HG02943 (cell line): ENCODE measurements around the gene KRTAP17-1.
"Not testable (repeated sequence)": the region's sequence is repeated elsewhere in the genome, so short reads cannot be mapped to it uniquely, and the experiment has no call there.

ENCODE experiments used
- ATAC-seq: cut with Tn5 transposase; IDR thresholded peaks from one replicate; pipeline ENCODE4 v1.9.1; 2021; ENCODE audit warnings: mild to moderate bottlenecking, low read depth, moderate library complexity; ENCODE audit not compliant: unreplicated experiment

KRTAP17-1 gene

DNA sequence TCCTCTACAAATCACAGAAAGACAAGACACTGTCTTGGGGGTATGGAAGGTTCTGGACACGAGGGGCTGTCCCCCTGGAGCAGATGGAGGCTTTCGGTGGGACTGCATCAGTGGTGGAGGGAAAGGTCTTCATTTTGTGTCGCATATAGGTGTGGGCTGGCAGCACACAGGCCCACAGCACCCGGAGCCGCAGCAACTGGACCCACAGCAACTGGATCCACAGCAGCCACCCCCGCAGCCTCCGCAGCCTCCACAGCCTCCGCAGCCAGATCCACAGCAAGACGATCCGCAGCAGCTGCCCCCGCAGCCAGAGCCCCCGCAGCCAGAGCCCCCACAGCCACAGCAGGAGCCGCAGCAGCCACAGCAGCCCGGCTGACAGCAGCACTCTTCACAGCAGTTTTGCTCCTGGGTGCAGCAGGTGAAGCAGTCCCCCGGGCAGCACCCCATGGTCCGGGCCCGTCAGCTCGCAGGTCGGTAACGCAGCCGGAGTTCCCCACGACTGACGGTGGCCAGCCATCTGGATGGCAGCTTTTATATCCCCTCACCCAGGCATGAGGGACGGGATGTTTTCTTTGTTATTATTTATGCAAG, at the start of gene KRTAP17-1:
KRTAP17-1 (minus strand) TSS at position 507 of the 591 bp plus-strand sequence; CDS start at position 447, 60 bp downstream.
- no peak for ATAC-seq

GRCh38 chr17:41363881-41364280, 48.4 kb upstream of the KRTAP17-1 start:
- no peak for ATAC-seq

DNA sequence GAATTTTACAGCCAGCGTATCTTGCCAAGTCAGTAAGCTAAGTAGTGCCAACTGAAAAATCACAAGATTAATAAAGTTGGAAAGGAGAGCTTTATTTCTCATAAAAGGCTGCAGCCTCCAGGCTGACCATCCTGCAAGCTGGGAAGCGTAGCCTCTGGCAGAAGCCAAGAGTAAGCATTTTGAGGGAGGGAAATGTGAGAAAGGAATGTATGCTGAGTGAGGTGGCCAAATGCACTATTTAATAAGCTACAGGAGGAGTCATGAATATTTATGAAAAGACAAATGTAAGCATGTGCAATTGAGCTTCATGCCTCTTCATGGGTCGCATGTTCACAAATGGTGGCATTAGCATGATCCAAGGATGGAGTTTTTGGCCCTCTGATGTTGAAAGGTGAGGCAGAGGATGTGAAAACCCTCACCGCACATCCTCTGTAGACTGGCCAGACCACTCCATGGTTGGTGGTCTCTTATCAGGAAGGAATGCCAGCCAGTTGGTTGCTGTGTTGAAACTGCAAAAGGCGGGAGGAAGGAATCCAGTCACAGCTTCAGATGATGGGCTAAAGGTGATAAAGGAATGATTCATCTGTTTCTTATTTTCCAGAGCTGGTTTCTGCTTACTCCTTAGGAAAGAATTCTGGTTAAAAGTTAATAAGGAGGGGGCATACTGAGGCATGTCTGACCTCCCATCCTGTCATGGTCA, 44.9 kb upstream of the KRTAP17-1 start:
- ATAC-seq: no peak

GRCh38 chr17:41354536-41354935, 39.0 kb upstream of the KRTAP17-1 start:
- ATAC-seq: no peak

DNA sequence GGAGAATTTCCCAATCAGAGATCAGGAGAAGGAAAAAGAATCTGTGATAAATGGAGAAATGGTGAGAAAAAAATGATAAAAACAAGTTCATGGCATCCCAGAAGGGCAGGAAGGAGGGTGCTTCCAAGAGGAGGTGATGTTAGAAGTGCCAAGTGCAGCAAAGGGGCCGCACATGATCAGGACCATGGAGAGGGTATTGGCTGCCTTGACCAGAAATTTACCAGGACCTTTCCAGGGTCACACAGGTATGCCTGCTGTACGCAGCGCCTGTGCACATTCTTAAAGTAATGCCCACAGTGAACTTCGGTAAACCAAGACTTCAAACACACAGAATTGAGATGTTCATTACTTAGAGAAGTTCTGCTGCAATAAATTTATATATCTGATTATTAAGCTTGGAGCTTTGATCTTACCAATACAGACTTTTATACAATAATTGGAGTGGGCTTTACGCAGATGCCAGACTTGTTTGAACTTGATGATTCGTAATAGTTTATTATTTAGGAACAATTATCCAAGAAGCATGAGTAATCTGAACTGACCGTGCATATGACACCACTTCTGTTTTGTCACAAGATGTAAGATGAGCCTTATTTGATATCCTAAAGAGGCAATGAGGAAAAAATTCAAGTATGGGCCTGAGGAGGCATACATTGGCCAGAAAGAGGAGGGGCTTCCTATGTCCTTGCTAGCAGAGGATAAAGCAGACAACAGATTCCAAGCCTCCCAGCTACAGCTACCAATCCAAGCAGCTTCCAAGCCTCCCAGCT, 37.3 kb upstream of the KRTAP17-1 start:
- no peak for ATAC-seq

DNA sequence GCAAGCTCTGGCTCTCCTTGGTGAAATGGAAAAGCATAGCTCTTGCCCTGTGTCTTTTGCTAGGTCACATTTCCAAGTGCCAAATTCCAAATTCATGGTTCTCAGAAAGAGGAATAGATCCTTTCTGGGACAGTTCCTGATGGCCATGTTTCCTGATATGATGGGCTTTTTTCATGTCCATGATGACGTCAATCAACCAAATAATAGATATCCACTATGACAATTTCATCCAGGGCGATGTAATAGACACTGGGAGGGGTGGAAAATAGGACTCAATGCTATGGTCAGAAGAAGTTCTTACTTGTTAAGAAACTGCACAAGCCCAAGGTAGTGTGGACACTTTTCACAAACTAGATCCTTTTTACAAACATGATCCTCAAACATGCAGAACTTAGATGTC, 35.7 kb upstream of the KRTAP17-1 start:
- ATAC-seq: no peak

GRCh38 chr17:41350381-41350878, 34.9 kb upstream of the KRTAP17-1 start, which contains the start of gene KRT33A:
Gene KRT33A, minus strand, starts transcription at chr17:41350828. Its CDS starts 61 bp downstream, at chr17:41350767.
- ATAC-seq: not testable (repeated sequence)

DNA sequence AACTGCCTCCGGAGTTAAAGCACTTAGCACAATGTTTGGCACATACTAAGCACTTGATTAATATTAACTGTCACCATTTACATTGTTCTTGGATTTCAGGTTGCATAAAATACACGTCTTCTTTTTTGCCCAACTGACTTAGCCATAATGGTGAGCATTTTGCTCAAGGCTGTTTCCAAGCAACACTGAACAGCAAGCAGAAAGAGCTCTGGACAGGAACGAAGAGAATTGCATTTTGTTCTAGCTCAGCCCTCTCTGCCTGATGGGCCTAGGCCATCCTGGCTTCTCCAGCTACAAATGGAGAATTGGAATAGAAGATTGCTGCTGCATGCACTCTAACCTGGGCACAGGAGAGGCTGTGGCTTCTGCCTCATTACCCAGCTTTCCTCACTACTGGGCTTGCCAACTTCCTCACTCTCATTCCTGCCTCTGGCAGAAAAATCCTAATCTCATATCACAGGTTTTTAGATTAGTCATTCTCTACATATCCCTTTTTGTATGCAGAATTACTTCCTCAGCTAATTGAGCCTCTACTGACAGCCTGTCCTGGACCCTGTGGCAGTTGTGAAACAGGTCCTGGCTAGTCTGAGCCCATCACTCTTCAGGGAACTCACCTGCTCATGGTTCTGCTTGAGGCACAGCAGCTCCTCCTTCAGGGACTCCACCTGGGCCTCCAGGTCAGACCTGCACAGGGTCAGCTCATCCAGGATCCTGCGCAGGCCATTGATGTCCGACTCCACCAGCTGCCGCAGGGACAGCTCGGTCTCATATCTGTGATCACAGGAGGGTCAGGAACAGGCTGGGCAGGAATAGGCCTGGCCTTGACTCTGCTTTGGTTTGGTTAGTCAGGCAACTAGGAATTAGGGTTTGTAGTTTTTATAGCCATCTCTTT, 32.6 kb upstream of the KRTAP17-1 start:
- no peak for ATAC-seq

DNA sequence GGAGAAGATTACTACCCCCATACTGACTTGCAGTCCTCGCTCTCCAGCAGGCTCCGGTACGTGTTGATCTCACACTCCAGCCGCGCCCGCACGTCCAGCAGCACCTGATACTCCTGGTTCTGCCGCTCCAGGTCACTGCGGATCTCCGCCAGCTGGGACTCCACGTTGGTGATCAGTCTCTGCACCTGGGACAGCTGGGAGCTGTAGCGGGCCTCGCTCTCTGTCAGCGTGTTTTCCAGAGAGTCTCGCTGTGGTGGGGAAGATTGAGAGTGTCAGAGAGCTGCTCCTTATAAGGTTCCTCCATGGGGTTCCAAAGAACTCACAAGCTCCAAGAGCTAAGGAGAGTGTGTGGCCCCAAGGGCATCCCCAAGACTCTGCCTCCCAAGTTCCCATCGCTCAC, 30.9 kb upstream of the KRTAP17-1 start:
- not testable (repeated sequence) for ATAC-seq

DNA sequence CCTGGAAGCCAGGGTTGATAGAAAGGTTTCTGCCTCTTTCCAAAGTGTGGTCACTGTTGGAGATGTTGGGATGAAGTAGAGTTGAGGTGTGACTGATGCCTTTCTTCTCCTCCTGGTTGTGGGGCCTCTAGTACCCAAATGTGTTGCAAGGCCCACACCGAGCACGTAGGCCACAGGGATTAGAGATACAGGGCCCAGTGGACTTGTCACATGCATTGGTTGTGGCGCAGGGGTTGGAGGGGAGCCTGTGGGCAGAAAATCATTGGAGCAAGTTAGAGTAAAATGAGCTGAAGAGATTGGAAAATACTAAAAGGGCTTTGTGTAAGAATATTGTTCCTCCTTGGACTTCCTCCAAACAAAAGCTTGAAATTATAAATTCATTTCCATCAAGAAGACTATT, 30.5 kb upstream of the KRTAP17-1 start:
- ATAC-seq: no peak

DNA sequence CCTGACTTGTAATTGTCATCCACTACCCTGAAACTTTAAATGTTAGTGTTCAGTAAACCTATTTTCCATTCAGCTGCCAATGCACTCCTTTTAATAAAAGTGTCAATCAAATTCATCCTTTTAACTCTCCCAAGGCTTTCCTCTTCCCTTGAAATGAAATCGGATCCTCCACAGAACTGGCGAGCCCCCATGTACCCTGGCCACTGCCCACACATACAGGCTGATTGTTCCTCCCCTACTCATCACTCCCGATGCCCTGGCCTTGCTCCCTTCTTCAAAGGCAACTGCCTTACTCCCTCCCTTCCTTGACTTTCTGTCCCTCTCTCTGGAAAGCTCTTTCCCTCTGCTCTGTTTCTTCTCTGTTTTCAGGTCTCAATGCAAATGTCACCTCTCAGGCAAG, 27.5 kb upstream of the KRTAP17-1 start:
- no peak for ATAC-seq

DNA sequence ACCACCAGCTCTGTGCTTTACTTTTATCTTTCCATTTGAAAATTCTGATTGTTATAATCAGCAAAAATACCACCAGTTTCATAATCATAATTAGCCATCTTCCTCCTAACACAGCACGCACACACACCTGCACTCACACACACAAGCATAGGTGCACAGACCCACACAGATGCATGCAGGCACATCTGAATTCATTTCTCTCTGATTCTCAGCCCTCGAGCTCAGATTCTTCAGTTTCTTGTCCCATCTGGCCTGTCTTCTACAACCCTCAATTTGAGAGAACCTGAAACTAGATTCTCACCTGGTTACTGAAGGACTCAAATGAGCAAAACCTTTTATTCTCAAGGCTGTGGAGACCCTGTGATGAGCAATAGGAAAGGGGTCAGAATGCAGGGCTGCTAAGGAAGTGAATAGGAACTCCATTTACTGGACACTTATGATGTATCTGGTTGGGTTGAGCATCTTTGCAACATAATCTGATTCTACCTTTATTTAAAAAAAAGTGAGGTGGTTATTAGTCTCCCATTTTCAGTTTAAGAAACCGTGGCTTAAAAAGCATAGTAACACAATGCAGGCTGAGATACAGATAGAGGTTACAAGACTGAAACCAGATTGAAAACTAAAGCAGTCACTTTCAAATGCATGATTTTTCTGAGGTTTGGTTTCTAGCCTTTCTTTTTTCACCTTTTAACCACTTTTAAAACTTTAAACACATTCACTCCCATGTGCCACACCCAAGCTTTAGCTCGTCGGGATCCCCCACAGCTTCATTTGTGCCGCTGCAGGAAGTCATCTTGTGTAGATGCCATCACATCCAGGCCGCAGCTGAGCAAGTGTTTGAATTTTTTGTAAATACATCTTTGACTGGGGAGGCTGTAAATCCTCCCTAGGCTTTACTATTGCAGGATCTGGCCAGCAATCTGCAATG, 25.7 kb upstream of the KRTAP17-1 start:
- no peak for ATAC-seq

- no peak for ATAC-seq
These were observed 25.0 kb upstream of the KRTAP17-1 start for GRCh38 chr17:41340494-41340893.

- ATAC-seq: no peak
These were observed 24.2 kb upstream of the KRTAP17-1 start for GRCh38 chr17:41339571-41340172.

DNA sequence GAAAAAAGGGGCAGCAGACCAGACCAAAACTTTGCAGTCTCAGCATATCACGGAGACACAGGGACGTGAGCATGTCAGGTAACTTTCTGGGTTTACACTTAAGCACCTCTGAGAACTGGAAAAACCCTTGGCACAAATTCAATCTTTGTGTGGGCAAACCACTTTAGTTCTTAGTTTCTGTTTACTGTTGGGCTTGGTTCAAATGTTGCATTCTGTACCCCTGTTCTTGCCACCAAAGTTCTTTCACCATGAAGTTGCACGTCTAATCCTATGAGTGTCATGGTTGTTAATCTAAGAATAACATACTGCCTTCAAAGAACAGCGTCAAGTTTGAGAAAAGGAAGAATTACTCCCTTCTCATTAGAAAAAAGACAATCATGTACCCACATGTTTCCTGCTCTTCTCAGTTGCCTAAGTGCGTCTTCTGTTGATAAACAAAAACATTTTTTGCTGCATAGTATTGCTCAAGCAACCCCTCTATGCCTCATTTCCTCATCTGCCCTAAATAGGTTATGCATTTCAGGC, 23.5 kb upstream of the KRTAP17-1 start:
- no peak for ATAC-seq

DNA sequence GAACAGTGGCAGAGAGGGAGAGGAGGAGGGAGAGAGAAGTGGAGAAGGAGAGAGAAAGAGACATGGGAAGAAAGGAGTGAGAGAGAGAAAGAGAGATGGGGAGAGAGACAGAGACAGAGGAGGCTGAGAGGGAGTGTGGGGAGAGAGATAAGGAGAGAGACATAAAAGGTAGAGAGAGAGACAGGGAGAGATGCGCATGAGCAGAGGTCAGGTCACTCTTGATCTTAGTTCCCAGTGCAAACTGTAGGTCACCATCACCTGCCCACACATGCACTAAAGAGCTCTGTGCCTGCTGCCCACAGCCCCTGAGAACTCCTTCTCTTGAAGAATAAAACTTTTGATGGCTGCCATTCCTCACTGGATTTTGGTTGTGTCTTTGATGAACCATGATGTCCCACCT, 20.2 kb upstream of the KRTAP17-1 start:
- ATAC-seq: no peak

DNA sequence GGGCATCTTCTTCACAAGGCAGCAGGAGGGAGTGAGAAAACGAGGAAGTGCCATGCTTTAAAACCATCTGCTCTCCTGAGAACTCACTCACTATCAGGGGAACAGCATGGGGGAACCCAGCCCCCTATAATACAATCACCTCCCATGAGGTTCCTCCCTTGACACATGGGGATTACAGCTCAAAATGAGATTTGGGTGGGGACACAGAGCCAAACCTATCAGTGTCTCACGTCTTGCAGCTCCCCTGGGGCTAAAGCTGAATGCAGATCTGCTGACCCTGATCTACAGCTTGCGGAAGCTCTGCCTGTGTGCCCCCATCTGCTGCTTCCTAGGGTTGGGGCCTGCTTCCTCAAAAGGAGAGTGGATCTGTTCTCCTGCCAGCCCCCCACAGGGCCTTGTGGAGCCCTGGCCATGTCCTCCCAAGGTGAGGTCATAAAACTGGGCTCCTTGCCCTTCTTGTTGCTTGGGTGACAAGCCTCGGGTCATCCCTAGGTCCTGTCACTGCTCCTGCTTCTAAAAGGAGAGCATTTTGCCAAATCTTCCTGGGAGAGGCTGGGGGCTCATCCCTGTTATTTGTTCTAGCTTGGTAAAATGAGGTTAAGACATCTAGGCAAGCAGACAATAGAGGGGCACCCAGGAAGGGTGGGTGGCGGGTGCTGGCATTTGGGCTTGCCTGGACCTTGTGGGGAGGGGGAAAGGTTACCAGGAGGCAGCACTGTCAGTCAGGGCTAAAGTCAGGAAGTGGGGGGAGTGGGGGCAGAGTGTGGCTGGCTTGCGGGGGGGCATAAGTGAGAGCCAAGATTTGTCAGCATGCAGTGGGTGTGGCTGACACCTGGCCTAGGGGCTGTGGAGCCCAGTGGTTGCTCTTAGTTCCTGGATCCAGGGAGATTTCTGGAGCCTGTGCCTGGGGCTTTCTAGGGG, 19.1 kb upstream of the KRTAP17-1 start:
- ATAC-seq: no peak

- ATAC-seq: no peak
These were observed 18.3 kb upstream of the KRTAP17-1 start for GRCh38 chr17:41333836-41334235.
